Aorta (tissue), 5 donors: Measurements from ENCODE around the gene SLC39A8. TPM values are rescaled to one million over a fixed set of nuclear protein-coding genes. Genes with fewer than 3 reads are reported as not detected.

Experiments
- ATAC-seq: fragments of 200-7000 bp; cut with Tn5 transposase; one replicate; pipeline ENCODE4 v1.9.1; 2022; ENCODE audit warnings: moderate library complexity; ENCODE audit not compliant: low FRiP score
- DNase-seq, 2 donors: peaks; one replicate each; pipeline ENCODE4 v3.0.0-alpha.2; 2020
- H3K27ac ChIP-seq, 2 donors: one replicate each; pipeline ENCODE4 v1.5.1; 2013; ENCODE audit warnings: low read length in 2 of 2, mild to moderate bottlenecking in 2 of 2, moderate library complexity in 2 of 2, control low read depth in 1 of 2, inconsistent platforms in 1 of 2, low read depth in 1 of 2
- H3K27me3 ChIP-seq, 2 donors: one replicate each; pipeline ENCODE4 v1.6.1; 2013; ENCODE audit warnings: control low read depth in 1 of 2, low read length in 1 of 2, mild to moderate bottlenecking in 1 of 2, moderate library complexity in 1 of 2; ENCODE audit not compliant: insufficient read depth in 2 of 2, control insufficient read depth in 1 of 2
- H3K36me3 ChIP-seq, 2 donors: one replicate each; pipeline ENCODE4 v1.6.1; 2013; ENCODE audit warnings: control low read depth in 1 of 2, low read length in 1 of 2, mild to moderate bottlenecking in 1 of 2; ENCODE audit not compliant: insufficient read depth in 2 of 2, control insufficient read depth in 1 of 2
- H3K4me1 ChIP-seq, 2 donors: one replicate each; pipeline ENCODE4 v1.6.1; 2013; ENCODE audit warnings: low read length in 2 of 2, control low read depth in 1 of 2, mild to moderate bottlenecking in 1 of 2, moderate library complexity in 1 of 2; ENCODE audit not compliant: insufficient read depth in 2 of 2, control insufficient read depth in 1 of 2
- H3K4me3 ChIP-seq, 2 donors: one replicate each; pipeline ENCODE4 v1.5.1; 2013; ENCODE audit warnings: low read length in 2 of 2, control low read depth in 1 of 2, mild to moderate bottlenecking in 1 of 2
- H3K9me3 ChIP-seq: one replicate; pipeline ENCODE4 v1.6.1; 2013; ENCODE audit warnings: mild to moderate bottlenecking, low read length; ENCODE audit not compliant: control insufficient read depth
- WGBS, 2 donors: extraction: QIAGEN DNeasy Blood & Tissue Kit; methylation state at CpG; one replicate each; pipeline ENCODE4 v1.1.7; 2013; 5-methylcytosine and 5-hydroxymethylcytosine counted together
- intact Hi-C, 2 donors: fragments of 100-400 bp; cut with DNase I; formaldehyde crosslinking; loops; one replicate each; pipeline versions ENCODE4 v1.14.2 to v1.15.0; 2022
- polyA plus RNA-seq, 2 donors: library from polyadenylated mRNA; stranded (reverse); fragments of 200-250 nt; gene quantifications; one replicate each; pipeline ENCODE4 v1.2.3, GENCODE V29; 2013
- total RNA-seq, 2 donors: library from RNA; stranded (reverse); fragmentation: NEBNext Ultra II Directional; extraction: Animal tissue kit (Norgen Biotek cat#: 25700); gene quantifications; one replicate each; pipeline ENCODE4 v1.2.1, GENCODE V29; 2021
- donor health status: healthy with polysubstance abuse.
- donor health status: Bipolar disorder and iron deficiency.
- donor health status: DM: no; HTN: no; CAD: no.
- donor health status: DM: no; HTN: no; CAD: no.
- donor health status: DM: yes; HTN: yes; CAD: no.

The SLC39A8 gene
- total and polyA plus RNA-seq, 4 donors: 1.2 to 31.3 (median 9.6) TPM

GRCh38 chr4:102316585-102316984, 28.7 kb downstream of the SLC39A8 start:
- Histone ChIP-seq H3K4me1 (no peaks in the 10 kb centered on the region), H3K36me3 (no peaks in the 10 kb centered on the region), H3K9me3 (no peaks in the 10 kb centered on the region), H3K27ac (no peak overlapping the region), H3K27me3 (no peaks in the 10 kb centered on the region), H3K4me3 (no peak overlapping the region)
- no peak for DNase-seq
- ATAC-seq: no peak
- 96 to 98% methylated on average over 2 of the region's 2 CpGs for WGBS, 2 donors
- intact Hi-C loops: no loop called here

DNA sequence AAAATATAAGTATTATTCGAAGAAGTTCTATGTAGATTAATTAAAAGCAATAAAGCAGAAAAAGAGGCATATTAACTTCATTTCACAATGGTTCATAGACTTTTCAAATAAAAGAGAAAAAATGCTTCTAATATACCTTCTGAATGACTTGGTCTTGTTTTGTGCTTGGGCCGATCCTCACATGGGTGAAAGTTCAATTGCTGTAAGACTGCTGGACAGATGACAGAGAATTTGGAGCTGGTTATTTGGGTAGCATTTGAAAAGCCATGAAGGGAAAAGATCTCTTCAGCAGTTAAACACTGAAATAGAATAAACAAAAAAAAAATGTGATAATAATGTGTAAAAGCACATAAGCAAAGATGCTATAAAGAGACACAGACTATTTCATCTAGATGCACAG, 29.8 kb downstream of the SLC39A8 start:
- 92 to 93% methylated on average over 2 of the region's 2 CpGs for WGBS, 2 donors
- ATAC-seq: no peak
- DNase-seq: no peak
- intact Hi-C loops: no loop called here
- no peaks in the 10 kb centered on the region for H3K4me1 ChIP-seq
- H3K27me3 ChIP-seq: no peaks in the 10 kb centered on the region
- no peaks in the 10 kb centered on the region for H3K9me3 ChIP-seq
- no peak overlapping the region for H3K27ac ChIP-seq
- no peak overlapping the region for H3K4me3 ChIP-seq
- H3K36me3 ChIP-seq: no peaks in the 10 kb centered on the region

GRCh38 chr4:102312417-102312816, 32.9 kb downstream of the SLC39A8 start:
- ATAC-seq (no peak), DNase-seq (no peak)
- H3K4me1 ChIP-seq: no peaks in the 10 kb centered on the region
- intact Hi-C loops: no loop called here
- no peaks in the 10 kb centered on the region for H3K36me3 ChIP-seq
- WGBS, 2 donors: 60 to 64% methylated on average over 2 of the region's 2 CpGs
- no peaks in the 10 kb centered on the region for H3K27me3 ChIP-seq
- H3K4me3 ChIP-seq: no peak overlapping the region
- no peaks in the 10 kb centered on the region for H3K9me3 ChIP-seq
- no peak overlapping the region for H3K27ac ChIP-seq

GRCh38 chr4:102311912-102312311, 33.4 kb downstream of the SLC39A8 start:
- H3K4me1 ChIP-seq: no peaks in the 10 kb centered on the region
- no peak for DNase-seq
- H3K36me3 ChIP-seq: no peaks in the 10 kb centered on the region
- intact Hi-C loops: no loop called here
- no peak overlapping the region for H3K4me3 ChIP-seq
- WGBS, 2 donors: 67 to 83% methylated on average over 2 of the region's 2 CpGs
- no peaks in the 10 kb centered on the region for H3K27me3 ChIP-seq
- no peak overlapping the region for H3K27ac ChIP-seq
- no peak for ATAC-seq
- no peaks in the 10 kb centered on the region for H3K9me3 ChIP-seq

DNA sequence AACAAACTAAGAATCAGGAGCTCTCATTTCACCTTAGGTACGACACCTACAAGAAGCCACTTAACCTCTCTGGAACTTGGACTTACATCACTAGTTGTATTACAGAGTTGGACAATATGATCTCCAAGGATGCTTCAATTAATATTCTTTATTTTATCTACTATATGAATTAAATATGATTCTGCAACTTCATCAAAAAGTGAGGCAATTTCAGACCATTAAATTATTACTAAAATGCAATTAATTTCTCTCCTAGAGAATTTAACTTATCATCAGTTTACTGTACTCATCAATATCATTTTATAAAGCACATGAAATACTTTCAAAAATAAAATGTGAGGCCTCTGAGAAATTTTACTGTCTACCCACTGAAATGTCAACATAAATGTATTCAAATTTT, 33.9 kb downstream of the SLC39A8 start:
- Histone ChIP-seq H3K27me3 (no peaks in the 10 kb centered on the region), H3K4me1 (no peaks in the 10 kb centered on the region), H3K36me3 (no peaks in the 10 kb centered on the region), H3K9me3 (no peaks in the 10 kb centered on the region), H3K27ac (no peak overlapping the region), H3K4me3 (no peak overlapping the region)
- DNase-seq (no peak), ATAC-seq (no peak)
- WGBS, 2 donors: 95 to 96% methylated on average over 1 of the region's 1 CpG
- intact Hi-C loops: no loop called here

- no peak overlapping the region for H3K27ac ChIP-seq
- intact Hi-C loops: no loop called here
- H3K4me3 ChIP-seq: no peak overlapping the region
- 54 to 68% methylated on average over 1 of the region's 1 CpG for WGBS, 2 donors
- DNase-seq (no peak), ATAC-seq (no peak)
- no peaks in the 10 kb centered on the region for H3K27me3 ChIP-seq
- no peaks in the 10 kb centered on the region for H3K4me1 ChIP-seq
- no peaks in the 10 kb centered on the region for H3K36me3 ChIP-seq
- no peaks in the 10 kb centered on the region for H3K9me3 ChIP-seq
These were observed 37.1 kb downstream of the SLC39A8 start for GRCh38 chr4:102308032-102308799.

DNA sequence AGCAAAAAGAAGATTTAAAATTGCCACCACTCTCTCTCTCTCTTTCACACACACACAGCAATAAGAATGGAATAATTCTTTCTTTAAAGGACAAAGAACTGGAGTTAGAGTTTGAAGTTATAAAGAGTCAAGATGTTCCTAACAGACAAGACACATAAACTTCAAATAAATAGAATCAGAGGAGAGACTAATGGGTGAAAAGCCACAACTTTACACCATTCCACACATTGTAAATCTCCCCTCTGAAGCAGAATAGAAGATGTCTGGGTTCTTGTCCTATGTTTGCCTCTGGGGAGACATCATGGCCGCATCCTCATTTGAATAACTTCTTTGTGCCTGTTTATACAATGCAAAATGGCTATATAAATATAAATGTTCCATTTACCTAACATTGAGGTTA, 39.6 kb downstream of the SLC39A8 start:
- no peak overlapping the region for H3K27ac ChIP-seq
- H3K4me3 ChIP-seq: no peak overlapping the region
- no peaks in the 10 kb centered on the region for H3K9me3 ChIP-seq
- ATAC-seq (no peak), DNase-seq (no peak)
- H3K27me3 ChIP-seq: no peaks in the 10 kb centered on the region
- H3K4me1 ChIP-seq: no peaks in the 10 kb centered on the region
- WGBS, 2 donors: 89 to 95% methylated on average over 1 of the region's 1 CpG
- intact Hi-C loops: no loop called here
- H3K36me3 ChIP-seq: no peaks in the 10 kb centered on the region

DNA sequence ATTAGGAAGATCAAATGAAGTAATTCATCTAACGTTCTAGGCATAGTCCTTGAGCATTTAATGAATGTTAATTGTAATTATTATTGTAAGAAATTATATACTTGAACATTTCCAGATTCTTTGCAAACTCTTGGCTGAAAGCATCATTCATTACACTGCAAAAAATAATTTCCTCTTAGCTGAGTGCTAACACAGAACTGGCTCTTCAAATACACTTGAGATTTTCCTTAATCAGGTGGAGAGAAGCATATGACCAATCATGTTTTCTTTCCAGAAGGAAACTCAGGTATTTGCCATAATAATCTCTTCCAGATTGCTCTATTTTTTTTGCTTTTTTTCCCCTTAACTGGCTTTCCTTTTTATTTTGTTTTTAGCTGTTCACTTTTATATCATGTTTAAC, 42.5 kb downstream of the SLC39A8 start:
- 50 to 64% methylated on average over 1 of the region's 1 CpG for WGBS, 2 donors
- Histone ChIP-seq H3K36me3 (no peaks in the 10 kb centered on the region), H3K27ac (no peak overlapping the region), H3K9me3 (no peaks in the 10 kb centered on the region), H3K4me1 (no peaks in the 10 kb centered on the region), H3K27me3 (no peaks in the 10 kb centered on the region), H3K4me3 (no peak overlapping the region)
- no peak for DNase-seq
- intact Hi-C loops: no loop called here
- ATAC-seq: no peak

DNA sequence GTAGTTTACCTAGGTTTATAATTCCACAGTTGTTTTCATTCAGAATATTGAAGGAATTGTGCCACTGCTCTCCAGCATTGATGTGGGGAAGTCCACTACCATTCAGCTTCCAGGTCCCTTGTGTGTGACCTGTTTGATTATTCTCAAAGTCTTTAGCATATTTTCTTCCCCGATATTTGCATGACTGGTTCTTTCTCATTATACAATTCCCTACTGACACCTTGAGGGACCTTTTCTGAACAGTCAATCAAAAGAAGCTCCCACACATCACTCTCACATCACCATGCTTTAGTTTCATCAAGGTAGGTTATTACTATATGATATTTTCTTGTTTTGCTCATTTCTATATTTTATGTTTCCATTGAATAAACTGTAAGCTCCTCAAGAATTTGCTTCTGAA, 44.1 kb downstream of the SLC39A8 start:
- no peaks in the 10 kb centered on the region for H3K9me3 ChIP-seq
- intact Hi-C loops: no loop called here
- H3K36me3 ChIP-seq: no peaks in the 10 kb centered on the region
- H3K27me3 ChIP-seq: no peaks in the 10 kb centered on the region
- H3K4me1 ChIP-seq: no peaks in the 10 kb centered on the region
- ATAC-seq: no peak
- WGBS, 2 donors: 87 to 91% methylated on average over 1 of the region's 1 CpG
- no peak overlapping the region for H3K4me3 ChIP-seq
- no peak for DNase-seq
- H3K27ac ChIP-seq: no peak overlapping the region
